ENCODE results near the gene CHRNA3.

Gene CHRNA3

GRCh38 chr15:78620527-78621421, at the start of gene CHRNA3 (continued):
- TF ChIP-seq PRDM6 (tag by site-specific recombination; IDR thresholded peaks at IDR 0.05) (no peak), ZNF416 (tag by site-specific recombination; IDR thresholded peaks at IDR 0.05) (no peak), ZNF48 (tag by site-specific recombination; IDR thresholded peaks at IDR 0.05) (no peak), WT1 (tag by site-specific recombination; IDR thresholded peaks at IDR 0.05) (no peak), SETDB1 (IDR thresholded peaks at IDR 0.05; ENCODE audit: insufficient read length, low read length) (no peak), ZNF623 (tag by site-specific recombination; IDR thresholded peaks at IDR 0.05) (no peak), ZNF341 (tag by site-specific recombination; IDR thresholded peaks at IDR 0.05; ENCODE audit: low read depth) (no peak), ZNF398 (tag by site-specific recombination; IDR thresholded peaks at IDR 0.05) (no peak), ZBTB1 (tag by site-specific recombination; IDR thresholded peaks at IDR 0.05) (no peak), SP2 (tag by site-specific recombination; IDR thresholded peaks at IDR 0.05) (peak; percentile 37), ZNF600 (tag by site-specific recombination; IDR thresholded peaks at IDR 0.05) (no peak), ZXDB (tag by site-specific recombination; IDR thresholded peaks at IDR 0.05) (no peak), ZNF654 (tag by site-specific recombination; IDR thresholded peaks at IDR 0.05; ENCODE audit: low read depth) (no peak), ZNF707 (tag by site-specific recombination; IDR thresholded peaks at IDR 0.05) (no peak), ZNF184 (tag by site-specific recombination; IDR thresholded peaks at IDR 0.05) (no peak), ZNF843 (tag by site-specific recombination; IDR thresholded peaks at IDR 0.05) (no peak)

- Histone ChIP-seq H3K9me3 (ENCODE audit: control insufficient read depth, insufficient read depth, low read depth, low read length) (no peaks in the 10 kb centered on the region), H3K4me1 (ENCODE audit: control insufficient read depth, insufficient read depth, low read length) (no peaks in the 10 kb centered on the region), H3K27ac (ENCODE audit: extremely low read depth, low read depth, low read length) (no peak overlapping the region), H3K4me3 (ENCODE audit: low read depth, low read length) (no peak overlapping the region), H3K36me3 (ENCODE audit: control insufficient read depth in 2 of 2, insufficient read depth in 1 of 2, low read length in 2 of 2) (no peaks in the 10 kb centered on the region)
- POLR2A ChIA-PET = no interaction called here
- CTCF ChIA-PET = interaction anchor here (0.6 kb wide), 2 partner anchors 71 to 662 kb away, joined by 3 read pairs; no protein-coding TSS in a partner anchor
- no peak for TF ChIP-seq ZNF623 (tag by site-specific recombination; IDR thresholded peaks at IDR 0.05)
- TF ChIP-seq FEZF1 (tag by site-specific recombination; IDR thresholded peaks at IDR 0.05) = no peak
- TF ChIP-seq SCRT1 (tag by site-specific recombination; IDR thresholded peaks at IDR 0.05; ENCODE audit: borderline replicate concordance) = no peak
- TF ChIP-seq TRIM28 (IDR thresholded peaks at IDR 0.05; ENCODE audit: borderline replicate concordance, low read length) = no peak
- no peak for TF ChIP-seq ZNF501 (tag by site-specific recombination; IDR thresholded peaks at IDR 0.05)
- TF ChIP-seq ZNF394 (tag by site-specific recombination; IDR thresholded peaks at IDR 0.05; ENCODE audit: borderline replicate concordance) = no peak
- no peak for TF ChIP-seq KLF16 (tag by site-specific recombination; IDR thresholded peaks at IDR 0.05)
- TF ChIP-seq ZNF600 (tag by site-specific recombination; IDR thresholded peaks at IDR 0.05) = no peak
- no peak for TF ChIP-seq ZXDB (tag by site-specific recombination; IDR thresholded peaks at IDR 0.05)
- TF ChIP-seq TCF7L2 (IDR thresholded peaks at IDR 0.05; ENCODE audit: borderline replicate concordance, low read depth, low read length) = no peak
- no peak for TF ChIP-seq ZFHX2 (tag by site-specific recombination; conservative IDR thresholded peaks at IDR 0.05)
- no peak for TF ChIP-seq REPIN1 (tag by site-specific recombination; IDR thresholded peaks at IDR 0.05; ENCODE audit: low read depth)
- TF ChIP-seq ZNF133 (tag by site-specific recombination; IDR thresholded peaks at IDR 0.05) = no peak
- TF ChIP-seq ZNF10 (tag by site-specific recombination; IDR thresholded peaks at IDR 0.05) = no peak
- no peak for TF ChIP-seq GLI4 (tag by site-specific recombination; IDR thresholded peaks at IDR 0.05)
- no peak for TF ChIP-seq ZNF513 (tag by site-specific recombination; IDR thresholded peaks at IDR 0.05)
- no peak for TF ChIP-seq KLF9 (tag by site-specific recombination; IDR thresholded peaks at IDR 0.05; ENCODE audit: low read depth)
Observed at GRCh38 chr15:78668987-78669386, 48.2 kb upstream of the CHRNA3 start.
